HepG2 (cell line): Measurements from ENCODE around the gene PTGIR. TPM values are rescaled to one million over a fixed set of nuclear protein-coding genes. Genes with fewer than 3 reads are reported as not detected.

ENCODE experiments used
- ATAC-seq: fragments of 200-7000 bp; cut with Tn5 transposase; 3 replicates; pipeline ENCODE4 v1.9.1; 2020; ENCODE audit warnings: mild to moderate bottlenecking, moderate library complexity
- BruUV-seq: library from RNA; stranded (reverse); fragments of 400-500 nt; replicated peaks from 2 replicates; lab custom pipeline; 2021; lab: Mats Ljungman, UMichigan
- CTCF ChIA-PET: fragments of 300-600 bp; formaldehyde crosslinking; extraction: SDS; loops from one replicate; lab custom pipeline; 2021; ENCODE audit warnings: low total read pairs, inconsistent platforms, low intra/inter-chr PET ratio; lab: Yijun Ruan, JAX
- POLR2A ChIA-PET: fragments of 350-600 bp; sonication (Branson Sonifier 250); formaldehyde crosslinking; loops from one replicate; lab custom pipeline; 2020; ENCODE audit warnings: antibody characterized with exemption, inconsistent platforms; lab: Yijun Ruan, JAX
- DNase-seq: peaks from one replicate; pipeline ENCODE4 v3.0.0-alpha.2; 2015; ENCODE audit warnings: low spot score
- FAIRE-seq: peaks from 3 replicates; lab custom pipeline; 2011; peaks lifted over from hg19 to GRCh38; lab: Jason Lieb, UNC
- H2AFZ ChIP-seq: one replicate; pipeline ENCODE4 v1.6.1; 2011; ENCODE audit warnings: low read length, inconsistent platforms
- H3K27ac ChIP-seq: fragments of 300-600 bp; 3 replicates; pipeline ENCODE4 v1.8.0; 2011; ENCODE audit warnings: mixed run types, mild to moderate bottlenecking, mixed read lengths, low read length, inconsistent platforms; ENCODE audit not compliant: insufficient read depth; ENCODE audit errors: extremely low read length
- H3K27me3 ChIP-seq, 2 experiments: fragments of 200-600 bp in 1 of 2; 2 replicates in 1 of 2; 3 replicates in 1 of 2; pipeline versions ENCODE4 v1.6.0 to v1.8.0; 2011; ENCODE audit warnings: low read length in 2 of 2, mild to moderate bottlenecking in 2 of 2, moderate library complexity in 2 of 2, inconsistent platforms in 1 of 2; ENCODE audit not compliant: insufficient read depth in 2 of 2, control insufficient read depth in 1 of 2
- H3K36me3 ChIP-seq, 2 experiments: fragments of 200-600 bp in 1 of 2; replicated peaks in 1 of 2; 2 replicates in 1 of 2; 3 replicates in 1 of 2; pipeline versions ENCODE4 v1.5.1 to v1.8.0; 2011; ENCODE audit warnings: low read length in 2 of 2, inconsistent platforms in 1 of 2; ENCODE audit not compliant: insufficient read depth in 2 of 2, control insufficient read depth in 1 of 2
- H3K4me1 ChIP-seq: 2 replicates; pipeline ENCODE4 v1.5.1; 2012; ENCODE audit warnings: low read length, inconsistent platforms; ENCODE audit not compliant: insufficient read depth
- H3K4me2 ChIP-seq: 2 replicates; pipeline ENCODE4 v1.6.0; 2011; ENCODE audit warnings: low read depth, low read length, inconsistent platforms
- H3K4me3 ChIP-seq, 3 experiments: fragments of 200-600 bp in 1 of 3; sonication (generic), shearing (Covaris generic) in 1 of 3; replicated peaks in 1 of 3; 2 replicates each; pipeline ENCODE4 v1.5.1; 2011 to 2016; ENCODE audit warnings: low read length in 3 of 3, inconsistent platforms in 2 of 3, low read depth in 2 of 3, mild to moderate bottlenecking in 2 of 3, control low read depth in 1 of 3, mixed read lengths in 1 of 3; ENCODE audit not compliant: insufficient read depth in 1 of 3
- H3K79me2 ChIP-seq: one replicate; pipeline ENCODE4 v1.6.1; 2011; ENCODE audit warnings: low read length, inconsistent platforms; ENCODE audit not compliant: insufficient read depth
- H3K9ac ChIP-seq: 2 replicates; pipeline ENCODE4 v1.6.0; 2011; ENCODE audit warnings: mild to moderate bottlenecking, low read depth, low read length, inconsistent platforms; ENCODE audit not compliant: insufficient read depth
- H3K9me3 ChIP-seq: 2 replicates; pipeline ENCODE4 v1.5.1; 2012; ENCODE audit warnings: mild to moderate bottlenecking, low read length
- H4K20me1 ChIP-seq: 2 replicates; pipeline ENCODE4 v1.6.0; 2011; ENCODE audit warnings: inconsistent platforms, mild to moderate bottlenecking, low read length, moderate library complexity; ENCODE audit not compliant: insufficient read depth
- CEBPB ChIP-seq: IDR thresholded peaks from 2 replicates; pipeline ENCODE4 v1.6.1; 2011; ENCODE audit warnings: low read depth, low read length, improper control_type of control experiment, borderline replicate concordance
- E2F2 ChIP-seq: sonication (generic); formaldehyde crosslinking; IDR thresholded peaks from 2 replicates; pipeline ENCODE4 v1.4.0; 2020; ENCODE audit warnings: missing genetic modification reagents, borderline replicate concordance
- EEA1 ChIP-seq: sonication (generic); formaldehyde crosslinking; IDR thresholded peaks from 2 replicates; pipeline ENCODE4 v1.5.1; 2020; ENCODE audit warnings: mild to moderate bottlenecking, missing genetic modification reagents, borderline replicate concordance
- FOXO1 ChIP-seq: sonication (generic); formaldehyde crosslinking; IDR thresholded peaks from 2 replicates; pipeline ENCODE4 v1.4.0; 2020; ENCODE audit warnings: missing genetic modification reagents
- HOXA9 ChIP-seq: sonication (generic); formaldehyde crosslinking; IDR thresholded peaks from 2 replicates; pipeline ENCODE4 v1.8.1; 2022; ENCODE audit warnings: missing genetic modification reagents, mild to moderate bottlenecking, moderate library complexity, borderline replicate concordance
- NCOR1 ChIP-seq: fragments of 200-600 bp; sonication (generic); IDR thresholded peaks from 2 replicates; pipeline ENCODE4 v1.7.0; 2017; ENCODE audit warnings: antibody characterized with exemption, low read length, borderline replicate concordance
- NFATC3 ChIP-seq: sonication (generic); formaldehyde crosslinking; IDR thresholded peaks from 2 replicates; pipeline ENCODE4 v1.5.1; 2020; ENCODE audit warnings: mild to moderate bottlenecking, missing genetic modification reagents
- NR1H2 ChIP-seq: sonication (generic); formaldehyde crosslinking; IDR thresholded peaks from 2 replicates; pipeline ENCODE4 v1.8.1; 2022; ENCODE audit warnings: low read depth, missing genetic modification reagents, borderline replicate concordance
- PBX2 ChIP-seq: IDR thresholded peaks from 2 replicates; pipeline ENCODE4 v1.6.1; 2016; ENCODE audit warnings: control low read depth
- POLR2A ChIP-seq, 2 experiments: IDR thresholded peaks; 2 replicates each; pipeline ENCODE4 v1.6.1; 2011; ENCODE audit warnings: low read depth in 2 of 2, low read length in 2 of 2, mild to moderate bottlenecking in 1 of 2, moderate library complexity in 1 of 2; ENCODE audit not compliant: insufficient read depth in 1 of 2
- REST ChIP-seq, 2 experiments: IDR thresholded peaks; 2 replicates each; pipeline ENCODE4 v1.6.1; 2011 to 2012; ENCODE audit warnings: low read length in 2 of 2, borderline replicate concordance in 1 of 2, low read depth in 1 of 2, mild to moderate bottlenecking in 1 of 2, moderate library complexity in 1 of 2
- THYN1 ChIP-seq: sonication (generic); formaldehyde crosslinking; IDR thresholded peaks from 2 replicates; pipeline ENCODE4 v1.8.1; 2023; ENCODE audit warnings: low read depth, mild to moderate bottlenecking, moderate library complexity, missing genetic modification reagents, borderline replicate concordance
- TRIM22 ChIP-seq: fragments of 450-650 bp; IDR thresholded peaks from 2 replicates; pipeline ENCODE4 v1.6.1; 2017
- ZNF703 ChIP-seq: sonication (generic); formaldehyde crosslinking; IDR thresholded peaks from 2 replicates; pipeline ENCODE4 v1.5.1; 2020; ENCODE audit warnings: missing genetic modification reagents, mild to moderate bottlenecking, moderate library complexity, borderline replicate concordance
- WGBS: methylation state at CpG from one replicate; pipeline ENCODE4 v1.1.6; 2017; ENCODE audit warnings: low lambda C conversion rate; 5-methylcytosine and 5-hydroxymethylcytosine counted together
- in situ Hi-C: cut with HindIII; loops from 2 replicates; pipeline ENCODE4 v1.10.0; 2017; ENCODE audit warnings: low pct_unique_long_range_greater_than_20kb; ENCODE audit not compliant: extremely low pct_ligation_motif_present
- intact Hi-C: fragments of 100-400 bp; cut with micrococcal nuclease; formaldehyde crosslinking; loops from one replicate; pipeline ENCODE4 v1.10.0; 2022; ENCODE audit not compliant: unreplicated experiment
- polyA plus RNA-seq, 8 experiments: library from polyadenylated mRNA; depleted of rRNA in 3 of 8; stranded (reverse) in 7 of 8; unstranded in 1 of 8; fragments of >200 nt; fragmentation: Illumina TruSeq in 4 of 8; extraction: Trizol in 4 of 8; gene quantifications; 2 replicates each; pipeline versions ENCODE4 v1.2.1 to v1.2.3, GENCODE V29; 2011 to 2016; ENCODE audit warnings: low read depth in 4 of 8, missing spikeins in 1 of 8, mixed read lengths in 1 of 8; ENCODE audit not compliant: insufficient read depth in 1 of 8
- total RNA-seq, 5 experiments: library from RNA; depleted of rRNA; stranded (reverse); fragments of >200 nt; fragmentation: Illumina TruSeq; extraction: Trizol; gene quantifications; 2 replicates each; pipeline ENCODE4 v1.2.3, GENCODE V29; 2016; ENCODE audit warnings: low read depth in 1 of 5

Gene PTGIR
- total and polyA plus RNA-seq, 2 of the 13 experiments (the other 11 are each of a cell fraction or from before 2014, with no cell fraction given), result not detected

- Histone ChIP-seq H3K36me3 (peaks cover 30 to 55% of the 10 kb centered on the region in 2 experiments; a peak in 4 of 5 replicates), H3K27me3 (no peaks in the 10 kb centered on the region; a peak in 1 of 5 replicates), H3K9me3 (no peaks in the 10 kb centered on the region), H4K20me1 (peaks cover 15% of the 10 kb centered on the region; the same call in 1 of the 2 replicates), H3K4me3 (no peak overlapping the region), H3K4me1 (peaks cover 30% of the 10 kb centered on the region), H3K9ac (no peak overlapping the region), H3K79me2 (peaks cover 34% of the 10 kb centered on the region), H2AFZ (no peak overlapping the region), H3K4me2 (no peak overlapping the region), H3K27ac (no peak overlapping the region)
- 85% methylated on average over 10 of the region's 12 CpGs for WGBS
- intact Hi-C loops, result no loop called here
- ATAC-seq (no peak), FAIRE-seq (no peak), DNase-seq (no peak)
- no TSS peak for BruUV-seq
- in situ Hi-C loops, result no loop called here
- CTCF ChIA-PET, result no interaction called here
- POLR2A ChIA-PET, result no interaction called here
- no peak for TF ChIP-seq PBX2
- TF ChIP-seq E2F2, result no peak
- TF ChIP-seq CEBPB, result 0 out of 2 replicates have a peak, but pooled peaks have one; percentile 6
- TF ChIP-seq NR1H2 (CRISPR knock-in tag), result no peak
- no peak for TF ChIP-seq THYN1 (CRISPR knock-in tag)
- TF ChIP-seq NFATC3 (CRISPR knock-in tag), result no peak
- 0 out of 4 replicates have a peak, but pooled peaks of 1 of the 2 experiments have one; percentile 3 for TF ChIP-seq POLR2A (IDR thresholded peaks at IDR 0.05; ENCODE audit: insufficient read depth in 1 of 2, low read depth in 2 of 2, low read length in 2 of 2)
- TF ChIP-seq EEA1 (CRISPR knock-in tag), result no peak
- no peak for TF ChIP-seq REST (IDR thresholded peaks at IDR 0.05; ENCODE audit: borderline replicate concordance in 1 of 2, low read depth in 1 of 2, low read length in 2 of 2)
- TF ChIP-seq ZNF703 (CRISPR knock-in tag), result no peak
- TF ChIP-seq FOXO1 (CRISPR knock-in tag), result no peak
- no peak for TF ChIP-seq TRIM22
- no peak for TF ChIP-seq HOXA9
- no peak for TF ChIP-seq NCOR1
- TF ChIP-seq, all 625 proteins: peak for 2
Measured at GRCh38 chr19:46606681-46607447, 18.0 kb downstream of the PTGIR start.
